Activated naive CD8-positive, alpha-beta T cell treated with anti-CD3 and anti-CD28 coated beads for 36 hours (primary cell): Measurements from ENCODE around the gene ABCC3. TPM values are rescaled to one million over a fixed set of nuclear protein-coding genes. Genes with fewer than 3 reads are reported as not detected.

Experiments used
- DNase-seq: peaks from one replicate; pipeline ENCODE4 v3.0.0; 2021
- H3K27ac Mint-ChIP-seq: one replicate; pipeline ENCODE4 v1.8.0; 2022; ENCODE audit warnings: mild to moderate bottlenecking, moderate library complexity, mixed read lengths
- H3K27me3 Mint-ChIP-seq: one replicate; pipeline ENCODE4 v1.8.0; 2022; ENCODE audit warnings: mild to moderate bottlenecking, mixed read lengths
- H3K36me3 Mint-ChIP-seq: one replicate; pipeline ENCODE4 v1.8.0; 2021; ENCODE audit warnings: mild to moderate bottlenecking, mixed read lengths
- H3K4me1 Mint-ChIP-seq: one replicate; pipeline ENCODE4 v1.8.0; 2021; ENCODE audit warnings: mixed read lengths
- H3K4me3 Mint-ChIP-seq: one replicate; pipeline ENCODE4 v1.8.0; 2022; ENCODE audit warnings: mild to moderate bottlenecking, moderate library complexity, mixed read lengths
- H3K9me3 Mint-ChIP-seq: one replicate; pipeline ENCODE4 v1.8.0; 2022; ENCODE audit warnings: mixed read lengths
- total RNA-seq, 2 experiments: library from RNA; stranded (reverse); gene quantifications; one replicate each; pipeline ENCODE4 v1.2.3, GENCODE V29; 2021

Gene ABCC3
- total RNA-seq, 2 experiments from 2014 or later, result not detected

DNA sequence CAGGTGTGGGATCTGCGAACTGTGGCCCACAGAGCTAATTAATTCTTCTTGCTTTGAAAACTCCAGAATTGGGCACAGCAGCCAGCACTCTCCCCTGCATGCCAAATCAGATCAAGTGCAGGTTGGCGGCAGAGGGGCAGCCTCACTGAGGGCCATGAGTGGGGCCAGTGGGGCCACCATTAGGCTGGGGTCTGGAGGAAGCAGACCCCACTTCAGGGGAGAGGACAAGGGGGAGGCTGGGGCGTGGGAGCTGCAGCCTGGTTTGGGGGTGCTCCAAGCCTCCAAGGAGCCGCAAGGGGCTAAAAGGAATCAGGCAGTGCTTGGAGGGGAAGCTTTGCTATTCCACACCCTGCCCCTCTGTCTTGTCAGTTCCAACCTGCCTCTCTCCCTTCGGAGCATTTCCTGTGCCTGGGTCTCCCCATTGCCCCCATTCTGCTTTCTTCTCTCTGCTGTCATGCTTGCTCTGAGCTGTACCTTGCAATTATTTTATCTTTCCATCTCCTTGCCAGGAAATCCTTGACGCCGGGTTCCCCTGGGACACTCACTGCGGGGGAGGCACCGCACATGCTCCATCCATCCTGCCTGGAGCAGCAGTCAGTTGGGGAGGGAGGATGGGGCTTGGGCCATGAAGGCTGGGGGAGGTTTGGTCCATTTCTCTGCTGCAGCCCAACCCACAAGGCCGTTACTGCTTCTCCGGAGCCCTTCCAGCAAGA, 3.3 kb upstream of the ABCC3 start:
- H3K36me3 Mint-ChIP-seq, result no peaks in the 10 kb centered on the region
- DNase-seq, result no peak
- H3K27me3 Mint-ChIP-seq, result peaks cover 89% of the 10 kb centered on the region
- H3K9me3 Mint-ChIP-seq, result no peaks in the 10 kb centered on the region
- peaks cover 3% of the 10 kb centered on the region for H3K4me1 Mint-ChIP-seq
- H3K27ac Mint-ChIP-seq, result no peak overlapping the region
- no peak overlapping the region for H3K4me3 Mint-ChIP-seq

DNA sequence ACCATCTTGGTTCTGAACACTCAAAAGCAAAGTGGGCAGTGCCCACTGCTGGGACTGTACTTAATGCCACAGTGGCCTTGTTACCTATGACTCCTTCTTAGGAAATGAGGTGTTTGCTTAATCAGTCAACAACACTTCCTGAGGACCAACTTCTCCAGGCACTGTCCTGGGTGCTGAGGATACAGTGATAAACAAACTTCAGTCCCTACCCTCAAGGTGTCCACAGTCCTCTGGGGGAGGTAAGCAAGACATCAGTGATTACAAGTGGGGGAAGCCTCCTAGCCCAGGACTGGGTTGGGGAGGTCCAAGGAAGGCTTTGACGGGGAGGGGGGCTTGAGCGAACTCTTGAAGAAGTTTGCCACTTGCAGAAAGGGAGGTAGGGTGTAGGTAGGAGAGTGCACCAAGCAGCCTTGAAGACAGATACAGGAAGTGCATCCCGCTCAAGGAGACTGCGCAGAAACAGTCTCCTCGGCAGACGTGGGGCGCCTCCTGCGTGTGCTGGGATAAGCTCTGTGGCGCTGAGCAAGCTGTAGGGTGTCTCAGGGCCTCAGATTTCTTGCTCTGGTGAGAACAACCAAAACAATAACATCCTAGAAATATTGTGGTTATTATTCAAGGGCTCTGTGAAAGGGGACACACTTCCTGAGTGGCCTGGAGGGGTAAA, 2.6 kb upstream of the ABCC3 start:
- no peaks in the 10 kb centered on the region for H3K36me3 Mint-ChIP-seq
- DNase-seq, result no peak
- peaks cover 3% of the 10 kb centered on the region for H3K4me1 Mint-ChIP-seq
- H3K9me3 Mint-ChIP-seq, result no peaks in the 10 kb centered on the region
- H3K27ac Mint-ChIP-seq, result no peak overlapping the region
- peaks cover 87% of the 10 kb centered on the region for H3K27me3 Mint-ChIP-seq
- H3K4me3 Mint-ChIP-seq, result no peak overlapping the region

DNA sequence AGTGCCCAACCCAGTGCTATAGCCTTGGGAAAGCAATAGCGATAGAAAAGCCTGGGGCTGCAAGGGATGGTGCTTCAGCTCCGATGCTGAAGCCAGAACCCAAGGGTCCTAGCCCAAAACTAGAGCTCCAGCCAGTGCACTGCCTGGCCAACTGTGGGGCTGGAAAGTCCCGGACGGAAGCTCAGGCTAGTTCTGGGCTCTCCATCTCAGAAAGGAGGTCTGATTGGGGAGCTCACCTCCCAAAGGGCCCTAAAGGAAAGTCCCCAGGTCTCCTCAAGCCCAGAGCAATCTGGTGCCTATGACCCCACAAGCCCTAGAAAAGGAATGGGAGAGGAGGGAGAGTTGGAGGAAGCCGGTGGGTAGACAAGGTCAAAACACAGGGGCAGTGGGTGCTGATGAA, 2.0 kb upstream of the ABCC3 start:
- H3K9me3 Mint-ChIP-seq, result no peaks in the 10 kb centered on the region
- no peak overlapping the region for H3K27ac Mint-ChIP-seq
- peaks cover 3% of the 10 kb centered on the region for H3K4me1 Mint-ChIP-seq
- DNase-seq, result no peak
- H3K4me3 Mint-ChIP-seq, result no peak overlapping the region
- peaks cover 87% of the 10 kb centered on the region for H3K27me3 Mint-ChIP-seq
- H3K36me3 Mint-ChIP-seq, result no peaks in the 10 kb centered on the region

DNA sequence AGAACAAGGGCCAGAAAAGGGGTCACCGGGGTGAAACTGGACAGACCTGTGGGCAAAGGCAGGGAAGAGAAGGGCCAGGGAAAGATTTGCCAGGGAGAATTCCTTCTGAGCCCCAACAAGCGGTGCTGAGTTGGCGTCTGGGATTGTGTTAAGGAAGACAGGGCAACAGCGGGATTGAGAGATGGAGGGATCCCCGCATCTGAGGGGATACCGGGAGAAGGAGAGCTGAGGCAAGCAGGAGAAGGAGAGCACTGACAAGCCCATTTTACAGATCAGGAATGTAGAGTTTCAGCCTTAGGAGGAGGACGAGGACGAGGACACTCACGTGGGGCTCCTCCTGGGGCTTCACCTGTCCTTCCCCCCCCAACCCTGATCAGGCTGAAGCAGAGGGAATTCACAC, 998 bp upstream of the ABCC3 start:
- Mint-ChIP-seq H3K4me3 (no peak overlapping the region), H3K27ac (no peak overlapping the region), H3K27me3 (peaks cover 84% of the 10 kb centered on the region), H3K4me1 (no peaks in the 10 kb centered on the region), H3K36me3 (no peaks in the 10 kb centered on the region), H3K9me3 (no peaks in the 10 kb centered on the region)
- no peak for DNase-seq

DNA sequence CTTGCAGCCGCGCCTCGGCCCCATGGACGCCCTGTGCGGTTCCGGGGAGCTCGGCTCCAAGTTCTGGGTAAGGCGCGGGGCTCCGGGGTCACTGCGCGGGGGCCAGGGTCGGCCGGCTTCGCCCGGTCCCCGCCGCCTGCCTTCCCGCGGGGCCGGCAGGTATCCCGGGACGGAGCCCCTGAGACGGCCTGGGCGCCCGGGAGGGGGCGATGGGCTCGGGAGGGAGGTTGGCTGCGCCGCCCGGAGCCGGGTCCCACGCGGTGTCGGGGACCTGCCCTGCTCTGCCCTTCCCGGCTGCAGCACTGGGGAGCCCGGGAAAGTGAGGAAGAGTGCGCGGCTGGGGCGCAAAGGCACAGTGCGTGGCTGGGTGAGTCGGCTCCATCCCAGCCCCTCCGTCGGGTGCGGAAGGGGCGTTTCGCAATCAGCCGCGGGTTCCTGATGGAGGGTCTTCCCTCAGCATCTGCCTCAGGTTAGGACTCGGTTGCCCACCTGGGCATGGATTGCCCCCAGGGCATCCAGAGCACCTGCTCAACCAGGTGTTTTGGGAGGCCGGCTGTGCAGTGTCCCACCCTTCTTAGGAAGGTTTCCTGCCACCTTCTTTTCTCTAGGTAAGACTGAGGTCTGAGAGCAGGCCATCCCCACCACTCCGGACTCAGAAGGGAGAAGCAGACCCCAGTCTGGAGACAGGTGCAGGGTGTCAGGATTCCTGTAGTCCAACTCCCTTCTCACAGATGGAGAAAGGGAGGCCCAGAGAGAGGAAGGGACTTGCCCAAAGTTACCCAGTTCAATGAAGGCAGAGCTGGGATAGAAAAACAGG, 442 bp downstream of the ABCC3 start:
- no peaks in the 10 kb centered on the region for H3K36me3 Mint-ChIP-seq
- H3K27me3 Mint-ChIP-seq, result peaks cover 70% of the 10 kb centered on the region
- no peaks in the 10 kb centered on the region for H3K4me1 Mint-ChIP-seq
- no peak overlapping the region for H3K27ac Mint-ChIP-seq
- H3K4me3 Mint-ChIP-seq, result no peak overlapping the region
- H3K9me3 Mint-ChIP-seq, result no peaks in the 10 kb centered on the region
- no peak for DNase-seq

DNA sequence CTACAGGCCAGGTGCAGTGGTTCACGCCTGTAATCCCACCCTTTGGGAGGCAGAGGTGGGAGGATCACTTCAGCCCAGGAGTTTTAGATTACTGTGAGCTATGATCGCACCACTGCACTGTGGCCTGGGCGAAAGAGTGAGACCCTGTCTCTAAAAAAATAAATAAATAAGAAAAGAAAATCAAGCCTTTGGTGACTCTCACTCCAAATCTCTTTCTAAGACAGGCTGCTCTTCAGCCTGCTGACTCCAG, 976 bp downstream of the ABCC3 start:
- Mint-ChIP-seq H3K9me3 (no peaks in the 10 kb centered on the region), H3K4me1 (no peaks in the 10 kb centered on the region), H3K4me3 (no peak overlapping the region), H3K27me3 (peaks cover 67% of the 10 kb centered on the region), H3K36me3 (no peaks in the 10 kb centered on the region), H3K27ac (no peak overlapping the region)
- no peak for DNase-seq

DNA sequence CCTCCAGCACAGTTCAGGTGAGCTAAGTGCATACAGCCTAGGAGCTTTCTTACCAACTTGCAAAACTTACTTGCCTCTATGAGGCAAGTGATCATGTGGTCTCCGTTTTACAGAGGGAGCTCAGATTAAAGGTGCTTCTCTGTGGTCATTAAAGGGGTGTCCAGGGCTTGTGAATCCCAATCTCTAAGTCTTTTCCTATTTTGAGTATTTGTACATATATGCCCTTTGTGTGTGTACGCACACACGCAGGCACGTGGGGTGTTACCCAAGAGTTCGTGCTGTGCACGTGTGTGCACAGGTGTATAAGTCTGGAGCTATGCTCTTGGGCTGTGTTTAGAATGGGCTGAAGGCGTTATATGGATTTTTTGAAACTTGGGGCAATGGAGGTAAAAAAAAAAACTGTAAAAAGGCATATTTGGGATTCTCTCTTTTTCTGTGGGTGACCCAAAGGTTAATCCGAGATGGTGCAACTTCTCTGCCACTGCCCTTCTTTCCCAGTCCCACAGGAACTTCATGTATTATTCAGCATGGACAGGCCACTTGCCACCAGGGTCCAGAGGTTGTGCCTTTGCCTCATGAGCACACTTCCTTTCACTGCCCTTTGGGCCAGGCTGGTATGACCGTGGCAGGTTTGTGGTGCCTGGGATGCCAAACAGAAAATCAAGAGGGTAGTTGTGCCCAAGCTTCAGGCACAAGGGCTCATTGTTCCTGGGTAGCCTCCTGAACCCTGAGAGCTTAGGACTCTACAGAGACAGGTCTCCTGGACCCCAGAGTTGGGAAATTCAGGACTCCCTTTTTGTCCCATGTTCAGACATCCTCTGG, 1.5 kb downstream of the ABCC3 start:
- H3K4me1 Mint-ChIP-seq, result no peaks in the 10 kb centered on the region
- no peaks in the 10 kb centered on the region for H3K36me3 Mint-ChIP-seq
- H3K4me3 Mint-ChIP-seq, result no peak overlapping the region
- no peak for DNase-seq
- no peaks in the 10 kb centered on the region for H3K9me3 Mint-ChIP-seq
- no peak overlapping the region for H3K27ac Mint-ChIP-seq
- peaks cover 62% of the 10 kb centered on the region for H3K27me3 Mint-ChIP-seq

DNA sequence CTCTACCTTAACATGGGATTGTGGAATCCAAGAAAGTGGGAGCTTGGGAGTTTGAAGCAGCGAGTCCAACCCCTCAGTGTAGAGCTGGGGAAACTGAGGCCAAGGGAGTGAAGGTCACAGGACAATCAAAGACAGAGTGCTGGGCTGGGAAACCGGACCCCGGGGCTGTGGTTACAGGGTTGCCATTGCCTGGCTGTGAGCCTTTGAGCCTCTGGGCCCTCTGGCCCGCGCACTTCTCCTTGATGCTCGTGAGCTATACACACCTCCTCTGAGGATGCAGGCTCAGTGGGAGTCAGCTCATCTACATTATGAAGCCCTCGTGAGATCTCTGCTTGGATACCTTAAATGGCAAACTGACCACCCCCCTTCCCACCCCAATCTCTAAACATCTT, 2.1 kb downstream of the ABCC3 start:
- Mint-ChIP-seq H3K4me3 (no peak overlapping the region), H3K36me3 (no peaks in the 10 kb centered on the region), H3K27ac (no peak overlapping the region), H3K9me3 (no peaks in the 10 kb centered on the region), H3K4me1 (no peaks in the 10 kb centered on the region), H3K27me3 (peaks cover 56% of the 10 kb centered on the region)
- DNase-seq, result no peak

DNA sequence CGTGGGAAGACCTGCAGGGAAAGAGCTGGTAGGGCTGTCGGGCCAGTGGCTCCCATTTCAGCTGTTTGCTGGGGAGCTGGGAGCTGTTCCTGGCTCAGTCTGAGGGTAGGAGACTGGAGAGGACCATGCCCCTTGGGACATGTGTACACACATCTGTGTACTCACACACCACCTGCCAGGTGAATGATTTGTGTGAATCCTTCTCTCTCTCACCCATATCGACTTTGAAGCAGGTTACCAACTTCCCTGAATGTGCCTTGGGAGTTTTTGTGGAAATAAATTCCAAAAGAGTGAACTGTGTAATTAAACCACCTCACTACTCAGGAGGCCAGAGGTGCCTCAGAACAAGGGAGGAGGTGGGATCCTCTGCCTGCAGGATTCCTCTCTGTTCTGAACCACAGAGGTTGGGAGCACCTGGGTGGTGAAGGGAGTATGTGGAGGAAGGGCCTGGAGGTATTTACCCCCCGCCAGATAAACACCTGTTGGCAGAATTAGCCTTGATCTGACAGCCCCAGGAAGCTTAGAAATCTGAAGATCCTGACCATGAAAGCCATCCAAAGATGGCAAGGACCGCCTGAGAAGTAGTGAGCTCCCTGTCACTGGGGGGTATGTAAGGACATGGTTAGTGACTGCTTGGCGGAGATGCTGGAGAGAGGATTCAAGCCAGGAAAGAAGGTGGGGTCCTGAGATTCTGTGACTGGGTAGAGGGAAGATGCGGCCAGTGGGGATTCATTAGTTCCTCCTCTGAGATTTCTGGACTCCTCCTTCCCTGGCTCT, 3.3 kb downstream of the ABCC3 start:
- no peak overlapping the region for H3K27ac Mint-ChIP-seq
- H3K36me3 Mint-ChIP-seq, result no peaks in the 10 kb centered on the region
- no peak for DNase-seq
- H3K4me3 Mint-ChIP-seq, result no peak overlapping the region
- no peaks in the 10 kb centered on the region for H3K4me1 Mint-ChIP-seq
- no peaks in the 10 kb centered on the region for H3K9me3 Mint-ChIP-seq
- H3K27me3 Mint-ChIP-seq, result peaks cover 45% of the 10 kb centered on the region

DNA sequence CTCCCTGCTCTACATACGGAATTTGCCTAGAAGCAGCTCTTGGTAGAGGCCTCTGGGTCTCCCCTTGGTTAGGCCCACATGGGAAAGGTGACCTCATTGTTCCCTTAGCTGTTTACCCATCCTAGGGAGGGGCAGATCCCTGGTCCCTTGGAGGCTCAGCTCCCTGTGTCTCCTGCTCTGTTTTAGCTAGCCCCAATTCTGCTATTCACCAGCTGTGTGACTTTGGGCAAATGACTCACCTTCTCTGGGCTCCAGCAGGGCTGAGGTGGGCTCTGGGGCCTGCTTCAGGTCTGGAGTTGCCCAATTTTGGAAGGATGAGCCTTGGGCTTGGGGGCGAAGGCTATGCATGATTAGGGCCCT, 3.9 kb downstream of the ABCC3 start:
- H3K4me3 Mint-ChIP-seq, result no peak overlapping the region
- no peaks in the 10 kb centered on the region for H3K9me3 Mint-ChIP-seq
- H3K36me3 Mint-ChIP-seq, result no peaks in the 10 kb centered on the region
- H3K27me3 Mint-ChIP-seq, result peaks cover 42% of the 10 kb centered on the region
- no peaks in the 10 kb centered on the region for H3K4me1 Mint-ChIP-seq
- no peak for DNase-seq
- no peak overlapping the region for H3K27ac Mint-ChIP-seq

DNA sequence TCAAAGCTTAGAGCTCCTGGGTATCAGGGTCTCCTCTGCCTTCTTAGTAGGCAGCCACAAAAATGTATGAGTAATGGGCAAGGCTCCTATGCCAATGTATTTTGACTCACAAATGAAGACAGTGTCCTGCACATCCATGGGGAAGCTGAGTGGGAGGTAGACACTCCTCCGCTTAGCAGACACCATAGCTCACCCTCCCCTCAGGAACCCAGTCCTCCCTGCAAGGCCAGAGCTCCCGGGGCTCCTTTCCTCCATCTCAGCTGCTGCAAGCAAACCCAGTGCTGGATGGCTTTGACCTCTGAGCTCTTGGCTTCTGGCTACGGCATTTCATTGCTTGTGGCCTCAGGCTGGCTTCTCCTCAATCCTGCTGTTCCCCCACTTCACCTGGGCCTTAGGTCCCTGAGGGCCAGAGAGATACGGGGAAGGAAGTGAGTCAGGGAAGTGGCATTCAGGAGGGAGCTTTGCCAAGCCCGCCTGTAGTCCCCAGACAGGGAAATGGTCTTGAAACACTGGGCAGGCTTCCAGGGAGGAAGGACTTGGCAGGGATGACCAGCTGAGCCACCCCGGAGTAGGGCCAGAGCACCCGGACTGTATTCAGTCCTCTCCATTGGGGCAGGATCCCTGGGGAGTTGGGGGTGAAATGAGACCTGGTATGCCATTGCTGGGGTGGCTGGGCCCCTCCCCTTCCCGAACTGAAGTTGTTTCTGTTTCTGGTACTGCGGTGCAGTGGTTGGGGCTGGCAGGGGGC, 4.5 kb downstream of the ABCC3 start:
- DNase-seq, result no peak
- Mint-ChIP-seq H3K27ac (no peak overlapping the region), H3K9me3 (no peaks in the 10 kb centered on the region), H3K4me1 (no peaks in the 10 kb centered on the region), H3K4me3 (no peak overlapping the region), H3K36me3 (no peaks in the 10 kb centered on the region), H3K27me3 (peaks cover 38% of the 10 kb centered on the region)

DNA sequence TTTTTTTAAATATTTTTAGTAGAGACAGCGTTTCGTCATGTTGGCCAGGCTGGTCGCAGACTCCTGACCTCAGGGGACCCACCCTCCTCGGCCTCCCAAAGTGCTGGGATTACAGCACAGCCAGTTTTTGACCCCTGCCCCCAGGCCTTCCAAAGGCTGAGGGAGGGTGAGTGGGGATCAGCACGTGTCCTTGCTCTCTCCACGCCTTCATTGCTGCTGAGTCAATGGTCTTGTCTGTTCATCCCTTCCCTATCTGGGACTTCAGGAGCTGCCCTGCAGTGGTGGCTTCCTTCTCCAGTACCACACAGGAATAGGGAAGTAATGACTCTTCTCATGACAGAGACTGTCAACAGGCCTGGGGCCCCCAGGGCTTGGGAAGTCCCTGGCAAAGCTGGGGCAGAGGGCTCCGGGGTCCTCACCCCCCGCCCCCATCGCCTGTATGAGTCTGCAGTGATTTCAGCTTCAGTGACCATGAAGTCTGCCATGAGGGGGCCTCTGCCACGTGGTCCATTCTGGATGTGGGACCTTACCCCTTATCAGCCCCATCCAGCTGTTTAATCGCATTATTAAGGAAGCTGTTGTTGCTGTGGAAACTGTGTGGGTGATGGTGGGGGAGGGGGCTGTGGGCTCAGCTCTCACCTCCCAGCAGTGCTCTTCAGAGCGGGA, 6.1 kb downstream of the ABCC3 start:
- Mint-ChIP-seq H3K27ac (no peak overlapping the region), H3K4me3 (no peak overlapping the region)

DNA sequence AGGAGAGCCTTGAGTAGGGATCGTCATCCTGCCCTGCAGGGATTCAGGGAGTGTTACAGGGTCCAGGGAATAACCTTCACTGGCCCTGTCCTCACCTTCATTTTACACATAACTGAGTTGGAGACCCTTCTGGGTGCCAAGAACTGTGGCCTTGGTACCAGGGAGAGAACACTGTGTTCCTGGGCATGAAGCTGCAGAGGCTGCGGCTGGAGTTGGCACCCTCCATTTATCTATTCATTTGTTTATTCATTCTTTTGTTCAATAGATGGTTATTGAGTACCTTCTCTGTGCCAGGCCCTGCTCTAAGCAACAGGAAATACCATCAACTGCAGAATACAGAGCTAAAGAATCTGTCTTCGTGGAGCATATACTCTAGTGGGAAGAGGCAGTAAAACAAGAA, 6.7 kb downstream of the ABCC3 start:
- Mint-ChIP-seq H3K36me3 (no peaks in the 10 kb centered on the region), H3K27me3 (peaks cover 25% of the 10 kb centered on the region), H3K9me3 (no peaks in the 10 kb centered on the region), H3K4me3 (no peak overlapping the region), H3K4me1 (no peaks in the 10 kb centered on the region), H3K27ac (no peak overlapping the region)
- no peak for DNase-seq

More for the DNA sequence above, 6.1 kb downstream of the ABCC3 start:
- Mint-ChIP-seq H3K9me3 (no peaks in the 10 kb centered on the region), H3K4me1 (no peaks in the 10 kb centered on the region), H3K36me3 (no peaks in the 10 kb centered on the region), H3K27me3 (peaks cover 28% of the 10 kb centered on the region)
- no peak for DNase-seq
